Astrocyte of the spinal cord (primary cell): ENCODE data around the gene BANK1.

ENCODE experiments used
- DNase-seq: peaks from one replicate; pipeline ENCODE4 v3.0.0; 2011; ENCODE audit warnings: low read depth, low spot score
- H3K4me3 ChIP-seq: 2 replicates; pipeline ENCODE4 v1.5.1; 2011; ENCODE audit warnings: low read depth, mild to moderate bottlenecking, low read length, moderate library complexity
- CTCF ChIP-seq: IDR thresholded peaks from 2 replicates; pipeline ENCODE4 v1.5.1; 2012; ENCODE audit warnings: low read depth, mild to moderate bottlenecking, low read length, inconsistent platforms
- in situ Hi-C: cut with HindIII; loops from 2 replicates; pipeline ENCODE4 v1.10.0; 2017; ENCODE audit warnings: low sequenced_read_pairs

BANK1 gene

GRCh38 chr4:101987623-101988243 is 197.2 kb downstream of the BANK1 start:
- TF ChIP-seq CTCF = no peak
- H3K4me3 ChIP-seq = no peak overlapping the region
- in situ Hi-C loops = no loop called here
- no peak for DNase-seq

- in situ Hi-C loops = no loop called here
- no peak for DNase-seq
- H3K4me3 ChIP-seq = no peak overlapping the region
- no peak for TF ChIP-seq CTCF
Measured at GRCh38 chr4:101989551-101989950, 199.0 kb downstream of the BANK1 start.

GRCh38 chr4:101992446-101992845 is 201.9 kb downstream of the BANK1 start:
- TF ChIP-seq CTCF = no peak
- H3K4me3 ChIP-seq = no peak overlapping the region
- no peak for DNase-seq
- in situ Hi-C loops = no loop called here

GRCh38 chr4:101993002-101993841 is 202.7 kb downstream of the BANK1 start:
- H3K4me3 ChIP-seq = no peak overlapping the region
- no peak for DNase-seq
- TF ChIP-seq CTCF = no peak
- in situ Hi-C loops = no loop called here

GRCh38 chr4:101993842-101994775 is 203.6 kb downstream of the BANK1 start:
- no peak overlapping the region for H3K4me3 ChIP-seq
- no peak for TF ChIP-seq CTCF
- in situ Hi-C loops = no loop called here
- DNase-seq = no peak

- no peak for TF ChIP-seq CTCF
- DNase-seq = no peak
- in situ Hi-C loops = no loop called here
- H3K4me3 ChIP-seq = no peak overlapping the region
Measured at GRCh38 chr4:102007959-102008425, 217.5 kb downstream of the BANK1 start.
